SJCRH30 (cell line): ENCODE results near the gene EHMT2. TPM values are rescaled to one million over a fixed set of nuclear protein-coding genes. Genes with fewer than 3 reads are reported as not detected.
A peak's percentile ranks its signal among the peaks of the same experiment; 100 is the strongest.
"Not testable (repeated sequence)": the region's sequence is repeated elsewhere in the genome, so short reads cannot be mapped to it uniquely, and the experiment has no call there.

Source experiments
- DNase-seq, 2 experiments: peaks; one replicate each; pipeline ENCODE4 v3.0.0-alpha.2; 2015 to 2020
- H3K27ac ChIP-seq: fragments of 250-450 bp; sonication (Bioruptor Pico); 2 replicates; pipeline ENCODE4 v1.5.1; 2020; ENCODE audit warnings: mild to moderate bottlenecking, moderate library complexity
- H3K27me3 ChIP-seq: fragments of 250-450 bp; sonication (Bioruptor Pico); 2 replicates; pipeline ENCODE4 v1.5.1; 2020; ENCODE audit warnings: mild to moderate bottlenecking, moderate library complexity
- H3K36me3 ChIP-seq: fragments of 250-450 bp; sonication (Bioruptor Pico); 2 replicates; pipeline ENCODE4 v1.5.1; 2020; ENCODE audit warnings: mild to moderate bottlenecking, moderate library complexity
- H3K4me1 ChIP-seq: fragments of 250-450 bp; sonication (Bioruptor Pico); 2 replicates; pipeline ENCODE4 v1.5.1; 2020; ENCODE audit warnings: mild to moderate bottlenecking, moderate library complexity
- H3K4me3 ChIP-seq: fragments of 250-450 bp; sonication (Bioruptor Pico); 2 replicates; pipeline ENCODE4 v1.5.1; 2020; ENCODE audit warnings: mild to moderate bottlenecking, moderate library complexity
- H3K9me3 ChIP-seq: fragments of 250-450 bp; sonication (Bioruptor Pico); replicated peaks from 2 replicates; pipeline ENCODE4 v1.5.1; 2020; ENCODE audit warnings: mild to moderate bottlenecking, moderate library complexity
- total RNA-seq: library from RNA; depleted of rRNA; stranded (reverse); fragments of >200 nt; shearing (Covaris generic); gene quantifications from 2 replicates; pipeline ENCODE4 v1.2.3, GENCODE V29; 2014

The EHMT2 gene
- total RNA-seq, 1 experiment from 2014 or later = 42.1 TPM

GRCh38 chr6:31859923-31860322 is 37.6 kb downstream of the EHMT2 start:
- DNase-seq = no peak
- Histone ChIP-seq H3K27me3 (no peaks in the 10 kb centered on the region), H3K4me1 (0 out of 2 replicates have a peak, but pooled peaks cover 4% of the 10 kb centered on the region), H3K36me3 (no peaks in the 10 kb centered on the region), H3K4me3 (no peak overlapping the region), H3K9me3 (no peaks in the 10 kb centered on the region), H3K27ac (no peak overlapping the region)

- Histone ChIP-seq H3K4me1 (no peaks in the 10 kb centered on the region), H3K4me3 (no peak overlapping the region), H3K36me3 (no peaks in the 10 kb centered on the region), H3K27me3 (no peaks in the 10 kb centered on the region), H3K9me3 (no peaks in the 10 kb centered on the region), H3K27ac (no peak overlapping the region)
- DNase-seq = no peak
These were observed 38.8 kb downstream of the EHMT2 start for GRCh38 chr6:31858707-31859106.

GRCh38 chr6:31857774-31858173 is 39.7 kb downstream of the EHMT2 start:
- not testable (repeated sequence) for H3K9me3 ChIP-seq, H3K27me3 ChIP-seq, H3K4me1 ChIP-seq, DNase-seq, H3K36me3 ChIP-seq, H3K27ac ChIP-seq, H3K4me3 ChIP-seq

GRCh38 chr6:31851980-31852718 is 45.3 kb downstream of the EHMT2 start:
- not testable (repeated sequence) for H3K9me3 ChIP-seq, H3K27ac ChIP-seq, H3K27me3 ChIP-seq, H3K36me3 ChIP-seq, DNase-seq, H3K4me3 ChIP-seq, H3K4me1 ChIP-seq

- Histone ChIP-seq H3K9me3 (no peaks in the 10 kb centered on the region), H3K27me3 (no peaks in the 10 kb centered on the region), H3K4me3 (no peak overlapping the region), H3K4me1 (no peaks in the 10 kb centered on the region), H3K27ac (no peak overlapping the region), H3K36me3 (no peaks in the 10 kb centered on the region)
- DNase-seq = no peak
These were observed 46.0 kb downstream of the EHMT2 start for GRCh38 chr6:31851485-31851832.

- DNase-seq = no peak
- no peaks in the 10 kb centered on the region for H3K9me3 ChIP-seq
These were observed 46.6 kb downstream of the EHMT2 start for GRCh38 chr6:31850765-31851484.

GRCh38 chr6:31847276-31847978 is 50.1 kb downstream of the EHMT2 start:
- no peak overlapping the region for H3K4me3 ChIP-seq
- H3K36me3 ChIP-seq = no peaks in the 10 kb centered on the region
- no peak overlapping the region for H3K27ac ChIP-seq
- H3K9me3 ChIP-seq = no peaks in the 10 kb centered on the region
- DNase-seq = no peak
- H3K4me1 ChIP-seq = no peaks in the 10 kb centered on the region
- no peaks in the 10 kb centered on the region for H3K27me3 ChIP-seq

More at GRCh38 chr6:31850765-31851484, 46.6 kb downstream of the EHMT2 start:
- Histone ChIP-seq H3K4me1 (no peaks in the 10 kb centered on the region), H3K27ac (no peak overlapping the region), H3K4me3 (no peak overlapping the region), H3K27me3 (no peaks in the 10 kb centered on the region), H3K36me3 (no peaks in the 10 kb centered on the region)

GRCh38 chr6:31844507-31844906 is 53.0 kb downstream of the EHMT2 start:
- Histone ChIP-seq H3K9me3 (no peaks in the 10 kb centered on the region), H3K27me3 (no peaks in the 10 kb centered on the region), H3K4me3 (no peak overlapping the region), H3K4me1 (no peaks in the 10 kb centered on the region), H3K27ac (no peak overlapping the region), H3K36me3 (peaks cover 14% of the 10 kb centered on the region)
- no peak for DNase-seq

- H3K27ac ChIP-seq = no peak overlapping the region
These were observed 55.4 kb downstream of the EHMT2 start for GRCh38 chr6:31842053-31842452.

GRCh38 chr6:31839779-31840126 is 57.7 kb downstream of the EHMT2 start:
- DNase-seq, H3K9me3 ChIP-seq, H3K4me3 ChIP-seq, H3K4me1 ChIP-seq, H3K27ac ChIP-seq, H3K27me3 ChIP-seq: not testable (repeated sequence)
- H3K36me3 ChIP-seq = peaks cover 51% of the 10 kb centered on the region

More at GRCh38 chr6:31842053-31842452, 55.4 kb downstream of the EHMT2 start:
- H3K4me3 ChIP-seq = no peak overlapping the region
- no peak for DNase-seq
- no peaks in the 10 kb centered on the region for H3K9me3 ChIP-seq
- peaks cover 39% of the 10 kb centered on the region for H3K36me3 ChIP-seq
- peaks cover 5% of the 10 kb centered on the region for H3K4me1 ChIP-seq
- H3K27me3 ChIP-seq = no peaks in the 10 kb centered on the region

- no peaks in the 10 kb centered on the region for H3K27me3 ChIP-seq
- no peak overlapping the region for H3K27ac ChIP-seq
- DNase-seq = no peak
- peaks cover 9% of the 10 kb centered on the region for H3K4me1 ChIP-seq
- no peak overlapping the region for H3K4me3 ChIP-seq
- peaks cover 51% of the 10 kb centered on the region for H3K36me3 ChIP-seq
- H3K9me3 ChIP-seq = no peaks in the 10 kb centered on the region
These were observed 58.5 kb downstream of the EHMT2 start for GRCh38 chr6:31838968-31839367.

GRCh38 chr6:31838114-31838553 is 59.4 kb downstream of the EHMT2 start:
- H3K27ac ChIP-seq, DNase-seq, H3K9me3 ChIP-seq, H3K4me3 ChIP-seq, H3K4me1 ChIP-seq, H3K27me3 ChIP-seq: not testable (repeated sequence)
- H3K36me3 ChIP-seq = peaks cover 51% of the 10 kb centered on the region

- Histone ChIP-seq H3K27me3 (no peaks in the 10 kb centered on the region), H3K4me1 (peaks cover 9% of the 10 kb centered on the region), H3K36me3 (peaks cover 51% of the 10 kb centered on the region), H3K9me3 (no peaks in the 10 kb centered on the region), H3K4me3 (peak overlapping the region; percentile 93), H3K27ac (no peak overlapping the region)
- no peak for DNase-seq
These were observed 60.0 kb downstream of the EHMT2 start for GRCh38 chr6:31837369-31838113.

- Histone ChIP-seq H3K4me1 (peaks cover 9% of the 10 kb centered on the region), H3K4me3 (peak overlapping the region; percentile 93), H3K27me3 (no peaks in the 10 kb centered on the region), H3K27ac (no peak overlapping the region; the same call in 1 of the 2 replicates), H3K36me3 (peaks cover 51% of the 10 kb centered on the region), H3K9me3 (no peaks in the 10 kb centered on the region)
- DNase-seq = no peak
These were observed 60.8 kb downstream of the EHMT2 start for GRCh38 chr6:31836474-31837368.
